ENCODE data around the gene CRYBB1. TPM values are rescaled to one million over a fixed set of nuclear protein-coding genes. Genes with fewer than 3 reads are reported as not detected.

CRYBB1 gene
- total RNA-seq, 4 donors from 2014 or later = 1.1 to 6.4 TPM; not detected in 2

- intact Hi-C loops (cut with DNase I; ENCODE audit: low total_unique reads) (no loop called here), in situ Hi-C loops (cut with MboI; ENCODE audit: low pct_ligation_motif_present in 1 of 4, low pct_unique_long_range_greater_than_20kb in 1 of 4, low sequenced_read_pairs in 3 of 4) (no loop called here)
- Histone ChIP-seq H3K9me3 (no peaks in the 10 kb centered on the region), H3K27me3 (no peaks in the 10 kb centered on the region), H3K27ac (peak overlapping the region in 1 of 4 donors; percentile 30), H3K36me3 (no peaks in the 10 kb centered on the region), H3K4me1 (peaks cover 0 to 9% (median 0%) of the 10 kb centered on the region in 4 donors), H3K4me3 (no peak overlapping the region)
- peak; percentile 62 for DNase-seq
- WGBS, 2 donors (ENCODE audit: low coverage in 1 of 2) = 48 to 69% methylated on average over 4 to 10 of the region's 10 CpGs
- TF ChIP-seq POLR2AphosphoS5 (IDR thresholded peaks at IDR 0.05) (no peak), POLR2A (IDR thresholded peaks at IDR 0.05) (no peak), EP300 (IDR thresholded peaks at IDR 0.05; ENCODE audit: low read depth) (no peak), CTCF (IDR thresholded peaks at IDR 0.05) (no peak)
Measured at GRCh38 chr22:26579331-26579886, 38.4 kb downstream of the CRYBB1 start.

- in situ Hi-C loops (cut with MboI; ENCODE audit: low pct_ligation_motif_present in 1 of 4, low pct_unique_long_range_greater_than_20kb in 1 of 4, low sequenced_read_pairs in 3 of 4) = no loop called here
- DNase-seq = no peak
- WGBS, 2 donors (ENCODE audit: low coverage in 1 of 2) = 91 to 98% methylated on average over 6 to 7 of the region's 7 CpGs
- Histone ChIP-seq H3K4me3 (no peak overlapping the region), H3K4me1 (peaks cover 0 to 21% (median 0%) of the 10 kb centered on the region in 4 donors), H3K27me3 (no peaks in the 10 kb centered on the region), H3K27ac (no peak overlapping the region), H3K36me3 (no peaks in the 10 kb centered on the region), H3K9me3 (no peaks in the 10 kb centered on the region)
- TF ChIP-seq CTCF (IDR thresholded peaks at IDR 0.05) = no peak
- no peak for TF ChIP-seq EP300 (IDR thresholded peaks at IDR 0.05; ENCODE audit: low read depth)
- TF ChIP-seq POLR2A (IDR thresholded peaks at IDR 0.05) = no peak
- no peak for TF ChIP-seq POLR2AphosphoS5 (IDR thresholded peaks at IDR 0.05)
- intact Hi-C loops (cut with DNase I; ENCODE audit: low total_unique reads) = no loop called here
Measured at GRCh38 chr22:26577081-26577480, 40.7 kb downstream of the CRYBB1 start.

GRCh38 chr22:26576026-26576680 is 41.7 kb downstream of the CRYBB1 start:
- Histone ChIP-seq H3K4me1 (peaks cover 0 to 21% (median 0%) of the 10 kb centered on the region in 4 donors), H3K4me3 (no peak overlapping the region), H3K27me3 (no peaks in the 10 kb centered on the region), H3K9me3 (no peaks in the 10 kb centered on the region), H3K27ac (no peak overlapping the region), H3K36me3 (no peaks in the 10 kb centered on the region)
- WGBS, 2 donors (ENCODE audit: low coverage in 1 of 2) = 58 to 59% methylated on average over 5 to 8 of the region's 8 CpGs
- intact Hi-C loops (cut with DNase I; ENCODE audit: low total_unique reads) (no loop called here), in situ Hi-C loops (cut with MboI; ENCODE audit: low pct_ligation_motif_present in 1 of 4, low pct_unique_long_range_greater_than_20kb in 1 of 4, low sequenced_read_pairs in 3 of 4) (no loop called here)
- DNase-seq = no peak
- no peak for TF ChIP-seq CTCF (IDR thresholded peaks at IDR 0.05)
- no peak for TF ChIP-seq POLR2AphosphoS5 (IDR thresholded peaks at IDR 0.05)
- no peak for TF ChIP-seq POLR2A (IDR thresholded peaks at IDR 0.05)
- TF ChIP-seq EP300 (IDR thresholded peaks at IDR 0.05; ENCODE audit: low read depth) = no peak

GRCh38 chr22:26574001-26574723 is 43.7 kb downstream of the CRYBB1 start:
- TF ChIP-seq POLR2A (IDR thresholded peaks at IDR 0.05) (no peak), CTCF (IDR thresholded peaks at IDR 0.05) (no peak), POLR2AphosphoS5 (IDR thresholded peaks at IDR 0.05) (no peak), EP300 (IDR thresholded peaks at IDR 0.05; ENCODE audit: low read depth) (no peak)
- no peaks in the 10 kb centered on the region for H3K27me3 ChIP-seq
- H3K36me3 ChIP-seq = no peaks in the 10 kb centered on the region
- H3K9me3 ChIP-seq = no peaks in the 10 kb centered on the region
- intact Hi-C loops (cut with DNase I; ENCODE audit: low total_unique reads) = no loop called here
- H3K27ac ChIP-seq = peak overlapping the region in 2 of 4 donors; percentile 5 to 40
- 67 to 80% methylated on average over 3 to 7 of the region's 7 CpGs for WGBS, 2 donors (ENCODE audit: low coverage in 1 of 2)
- in situ Hi-C loops (cut with MboI; ENCODE audit: low pct_ligation_motif_present in 1 of 4, low pct_unique_long_range_greater_than_20kb in 1 of 4, low sequenced_read_pairs in 3 of 4) = no loop called here
- peaks cover 0 to 13% (median 0%) of the 10 kb centered on the region in 4 donors for H3K4me1 ChIP-seq
- DNase-seq = no peak
- H3K4me3 ChIP-seq = no peak overlapping the region

All from transverse colon (tissue), 4 donors.